WERI-Rb-1 (cell line): ENCODE data around the gene STRN3.
"Not testable (repeated sequence)": the region's sequence is repeated elsewhere in the genome, so short reads cannot be mapped to it uniquely, and the experiment has no call there.

ENCODE experiments used
- DNase-seq: peaks from one replicate; pipeline ENCODE4 v3.0.0-alpha.2; 2020
- H3K27ac ChIP-seq: fragments of 250-450 bp; sonication (Bioruptor Pico); 2 replicates; pipeline ENCODE4 v1.5.1; 2020; ENCODE audit warnings: mild to moderate bottlenecking, moderate library complexity
- H3K27me3 ChIP-seq: fragments of 250-450 bp; sonication (Bioruptor Pico); 2 replicates; pipeline ENCODE4 v1.5.1; 2021; ENCODE audit warnings: mild to moderate bottlenecking, low read depth, moderate library complexity; ENCODE audit not compliant: insufficient read depth, severe bottlenecking
- H3K36me3 ChIP-seq: fragments of 250-450 bp; sonication (Bioruptor Pico); 2 replicates; pipeline ENCODE4 v1.5.1; 2020; ENCODE audit warnings: mild to moderate bottlenecking, moderate library complexity
- H3K4me3 ChIP-seq: 2 replicates; pipeline ENCODE4 v1.5.1; 2011; ENCODE audit warnings: low read depth, mild to moderate bottlenecking, control low read depth, low read length
- H3K9me3 ChIP-seq: fragments of 250-450 bp; sonication (Bioruptor Pico); 2 replicates; pipeline ENCODE4 v1.5.1; 2021; ENCODE audit warnings: mild to moderate bottlenecking, moderate library complexity; ENCODE audit not compliant: severe bottlenecking
- TF ChIP-seq, protein P1 (sequence below): IDR thresholded peaks from 2 replicates; pipeline ENCODE4 v1.5.1; 2011; ENCODE audit warnings: low read depth, mild to moderate bottlenecking, control low read depth, inconsistent platforms, low read length

STRN3 gene

GRCh38 chr14:30966415-30967363, 59.5 kb downstream of the STRN3 start:
- Histone ChIP-seq H3K27ac (no peak overlapping the region), H3K9me3 (no peaks in the 10 kb centered on the region), H3K4me3 (no peak overlapping the region), H3K36me3 (peaks cover 9% of the 10 kb centered on the region), H3K27me3 (no peaks in the 10 kb centered on the region)
- DNase-seq = no peak
- TF ChIP-seq, protein P1, sequence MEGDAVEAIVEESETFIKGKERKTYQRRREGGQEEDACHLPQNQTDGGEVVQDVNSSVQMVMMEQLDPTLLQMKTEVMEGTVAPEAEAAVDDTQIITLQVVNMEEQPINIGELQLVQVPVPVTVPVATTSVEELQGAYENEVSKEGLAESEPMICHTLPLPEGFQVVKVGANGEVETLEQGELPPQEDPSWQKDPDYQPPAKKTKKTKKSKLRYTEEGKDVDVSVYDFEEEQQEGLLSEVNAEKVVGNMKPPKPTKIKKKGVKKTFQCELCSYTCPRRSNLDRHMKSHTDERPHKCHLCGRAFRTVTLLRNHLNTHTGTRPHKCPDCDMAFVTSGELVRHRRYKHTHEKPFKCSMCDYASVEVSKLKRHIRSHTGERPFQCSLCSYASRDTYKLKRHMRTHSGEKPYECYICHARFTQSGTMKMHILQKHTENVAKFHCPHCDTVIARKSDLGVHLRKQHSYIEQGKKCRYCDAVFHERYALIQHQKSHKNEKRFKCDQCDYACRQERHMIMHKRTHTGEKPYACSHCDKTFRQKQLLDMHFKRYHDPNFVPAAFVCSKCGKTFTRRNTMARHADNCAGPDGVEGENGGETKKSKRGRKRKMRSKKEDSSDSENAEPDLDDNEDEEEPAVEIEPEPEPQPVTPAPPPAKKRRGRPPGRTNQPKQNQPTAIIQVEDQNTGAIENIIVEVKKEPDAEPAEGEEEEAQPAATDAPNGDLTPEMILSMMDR = no peak

GRCh38 chr14:30965861-30966260, 60.3 kb downstream of the STRN3 start:
- not testable (repeated sequence) for DNase-seq, H3K27ac ChIP-seq, H3K9me3 ChIP-seq, H3K27me3 ChIP-seq, H3K4me3 ChIP-seq, H3K36me3 ChIP-seq

DNA sequence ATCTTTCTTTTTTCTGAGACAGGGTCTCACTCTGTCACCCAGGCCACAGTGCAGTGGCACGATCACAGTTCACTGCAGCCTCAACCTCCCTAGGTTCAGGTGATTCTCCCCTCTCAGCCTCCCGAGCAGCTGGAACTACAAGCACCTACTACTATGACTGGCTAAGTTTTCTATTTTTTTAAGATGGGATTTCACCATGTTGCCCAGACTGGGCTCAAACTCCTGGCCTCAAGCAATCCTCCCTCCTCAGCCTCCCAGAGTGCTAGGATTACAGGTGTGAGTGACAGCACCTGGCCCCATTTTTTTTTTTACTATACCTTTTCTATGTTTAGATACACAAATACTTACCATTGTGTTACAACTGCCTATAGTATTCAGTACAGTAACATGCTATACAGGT, 63.6 kb downstream of the STRN3 start:
- H3K36me3 ChIP-seq, H3K4me3 ChIP-seq, H3K27ac ChIP-seq, H3K9me3 ChIP-seq, H3K27me3 ChIP-seq, DNase-seq: not testable (repeated sequence)

- Histone ChIP-seq H3K27ac (no peak overlapping the region), H3K9me3 (no peaks in the 10 kb centered on the region), H3K4me3 (no peak overlapping the region), H3K36me3 (peaks cover 8% of the 10 kb centered on the region), H3K27me3 (no peaks in the 10 kb centered on the region)
- TF ChIP-seq, protein P1 = no peak
- no peak for DNase-seq
Measured at GRCh38 chr14:30961330-30961729, 64.8 kb downstream of the STRN3 start.

GRCh38 chr14:30960216-30960615, 66.0 kb downstream of the STRN3 start:
- Histone ChIP-seq H3K4me3 (no peak overlapping the region), H3K36me3 (peaks cover 8% of the 10 kb centered on the region), H3K9me3 (no peaks in the 10 kb centered on the region), H3K27ac (no peak overlapping the region), H3K27me3 (no peaks in the 10 kb centered on the region)
- DNase-seq = no peak
- TF ChIP-seq, protein P1 = no peak

DNA sequence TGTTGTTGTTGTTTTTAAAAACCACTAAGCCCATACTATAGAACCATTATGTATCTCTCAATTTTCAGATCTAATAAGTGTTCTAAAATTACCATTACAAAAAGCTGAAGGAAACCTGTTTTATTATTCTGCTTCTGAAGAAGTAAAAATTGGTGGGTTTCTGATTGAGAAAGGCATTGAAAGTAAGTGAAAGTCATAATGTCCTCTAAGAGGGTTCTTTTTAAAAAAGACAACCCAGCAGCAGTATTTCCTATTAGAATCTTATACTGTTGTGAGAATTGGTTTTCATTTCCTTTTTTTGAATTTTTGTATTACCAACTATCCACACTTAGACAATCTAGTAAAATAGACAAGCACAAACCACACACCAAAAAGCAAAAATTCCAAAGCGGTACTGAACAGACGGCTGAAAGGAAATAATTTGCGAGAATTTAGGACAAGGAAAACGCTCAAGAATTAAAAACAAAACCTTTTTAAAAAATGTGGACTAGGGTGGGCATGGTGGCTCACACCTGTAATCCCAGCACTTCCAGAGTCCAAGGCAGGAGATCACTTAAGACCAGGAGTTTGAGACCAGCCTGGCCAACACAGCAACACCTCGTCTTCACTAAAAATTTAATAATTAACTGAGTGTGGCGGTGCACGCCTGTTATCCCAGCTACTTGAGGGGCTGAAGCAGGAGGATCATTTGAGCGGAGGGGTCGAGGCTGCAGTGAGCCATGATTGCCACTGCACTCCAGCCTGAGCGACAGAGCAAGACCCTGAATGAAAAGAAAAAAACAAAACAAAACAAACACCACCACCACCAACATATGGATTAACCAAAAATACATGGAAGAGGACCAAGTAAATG, 67.4 kb downstream of the STRN3 start:
- Histone ChIP-seq H3K9me3 (no peaks in the 10 kb centered on the region), H3K27ac (no peak overlapping the region), H3K27me3 (no peaks in the 10 kb centered on the region), H3K4me3 (no peak overlapping the region), H3K36me3 (peaks cover 5% of the 10 kb centered on the region)
- DNase-seq = no peak
- TF ChIP-seq, protein P1 = no peak
